Right renal pelvis (tissue), 4 donors: Measurements from ENCODE around the gene RGP1. TPM values are rescaled to one million over a fixed set of nuclear protein-coding genes. Genes with fewer than 3 reads are reported as not detected.

Experiments
- DNase-seq, 4 donors: peaks; one replicate each; pipeline ENCODE4 v3.0.0-alpha.2; 2013; ENCODE audit warnings: low read depth in 4 of 4, low spot score in 3 of 4, missing footprints in 1 of 4
- polyA plus RNA-seq, 4 donors: library from polyadenylated mRNA; unstranded; fragments of 120-200 nt; gene quantifications; one replicate each; pipeline ENCODE4 v1.2.1, GENCODE V29; 2013; ENCODE audit not compliant: insufficient read length in 4 of 4

The RGP1 gene
- 10 to 100 TPM; 28.2 to 30.4 (median 28.7) TPM for polyA plus RNA-seq

- DNase-seq: no peak
Observed at GRCh38 chr9:35748858-35749514, at the start of gene RGP1, which contains the start of gene GBA2. TSS of gene RGP1 (plus strand) at chr9:35749287. CDS start at chr9:35749756, 469 bp downstream. TSS of gene GBA2 (minus strand) at chr9:35749228. CDS start at chr9:35748704, 524 bp downstream.

- no peak for DNase-seq
Observed at GRCh38 chr9:35700031-35700430, 49.1 kb upstream of the RGP1 start.

DNA sequence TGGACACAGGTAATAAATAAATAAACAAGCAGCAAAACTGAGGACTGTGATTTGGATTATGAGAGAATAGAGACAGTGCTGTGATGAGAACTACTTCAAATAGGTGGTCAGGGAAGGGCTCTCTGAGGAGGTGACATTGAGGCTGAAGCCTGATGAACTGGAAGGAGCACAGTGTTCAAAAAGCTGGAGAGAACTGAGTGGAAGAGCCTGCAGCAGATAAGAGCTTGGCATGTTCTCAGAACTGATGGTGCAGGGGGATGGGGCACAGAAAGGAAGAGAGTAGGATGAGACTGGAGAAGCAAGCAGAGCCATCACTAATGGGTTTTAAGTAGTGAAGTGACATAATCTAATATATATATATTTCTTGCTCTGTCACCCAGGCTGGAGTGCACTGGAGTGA lies 48.1 kb upstream of the RGP1 start:
- DNase-seq: no peak

- no peak for DNase-seq
Observed at GRCh38 chr9:35702696-35703095, 46.4 kb upstream of the RGP1 start.

GRCh38 chr9:35703906-35704672 lies 45.0 kb upstream of the RGP1 start:
- no peak for DNase-seq

GRCh38 chr9:35705372-35705771 lies 43.7 kb upstream of the RGP1 start:
- DNase-seq: no peak

- DNase-seq: no peak
Observed at GRCh38 chr9:35705836-35706430, 43.2 kb upstream of the RGP1 start.

- no peak for DNase-seq
Observed at GRCh38 chr9:35706951-35707350, 42.1 kb upstream of the RGP1 start.

DNA sequence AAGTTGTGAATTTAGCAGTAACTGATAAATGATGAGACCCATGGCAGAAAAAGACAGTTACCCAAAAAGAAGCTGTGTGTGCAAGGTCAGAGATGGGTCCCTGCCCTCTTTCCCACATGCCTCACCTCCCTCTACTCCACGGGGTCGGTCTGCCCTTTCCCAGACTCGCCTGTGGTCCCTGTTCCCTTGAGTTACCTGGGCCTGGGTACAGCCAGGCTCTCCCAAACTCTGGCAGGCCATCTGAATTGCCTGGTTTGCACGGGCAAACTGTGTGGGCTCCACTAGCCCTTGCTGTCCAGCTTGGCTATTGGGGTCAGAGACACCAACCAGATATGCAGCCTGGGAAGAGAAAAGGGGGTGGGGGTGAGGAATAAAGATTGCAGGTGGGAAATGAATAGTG lies 40.9 kb upstream of the RGP1 start:
- no peak for DNase-seq

- no peak for DNase-seq
Observed at GRCh38 chr9:35710818-35711500, 38.1 kb upstream of the RGP1 start.

DNA sequence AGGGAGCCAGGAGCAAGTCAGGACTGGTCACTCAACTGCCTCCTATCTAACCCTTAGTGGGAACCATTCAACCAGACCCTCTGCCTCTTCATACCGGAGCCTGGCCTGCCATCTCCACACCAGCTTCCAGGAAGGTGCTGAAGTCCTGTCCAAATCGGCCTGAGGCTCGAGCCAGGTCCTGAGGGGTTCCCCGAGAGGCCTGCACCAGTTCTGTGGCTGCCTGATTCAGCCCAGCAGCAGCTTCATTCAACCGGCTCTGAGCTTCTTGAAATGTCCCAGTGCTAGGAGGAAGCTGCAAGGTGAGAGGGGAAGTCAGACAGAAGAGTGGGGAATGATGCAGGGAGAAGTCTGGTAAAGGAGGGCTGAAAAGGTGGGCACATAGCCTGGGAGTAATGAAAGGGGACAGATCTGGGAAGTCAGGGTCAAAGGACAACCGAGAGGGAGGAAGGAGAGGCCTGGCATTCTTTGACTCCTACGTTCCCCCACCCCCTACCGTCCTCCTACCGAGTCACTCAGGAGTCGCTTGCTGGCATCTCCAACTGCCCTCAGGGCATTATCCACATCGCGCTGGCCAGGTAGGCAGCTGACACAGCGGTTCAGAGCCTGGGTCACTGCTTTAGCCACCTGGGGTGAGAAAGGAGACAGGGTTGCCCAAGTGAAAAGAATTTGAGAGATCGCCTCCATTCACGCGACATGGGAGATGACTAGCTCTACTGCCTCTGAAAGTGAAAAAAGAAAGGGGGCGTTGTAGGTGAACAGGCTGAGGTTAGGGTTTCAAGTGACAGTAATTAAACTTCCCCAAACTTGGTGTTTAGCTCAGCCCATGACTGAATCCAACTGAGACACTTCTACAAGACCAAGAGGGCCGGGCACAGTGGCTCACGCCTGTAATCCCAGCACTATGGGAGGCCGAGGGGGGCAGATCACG lies 37.3 kb upstream of the RGP1 start:
- no peak for DNase-seq

DNA sequence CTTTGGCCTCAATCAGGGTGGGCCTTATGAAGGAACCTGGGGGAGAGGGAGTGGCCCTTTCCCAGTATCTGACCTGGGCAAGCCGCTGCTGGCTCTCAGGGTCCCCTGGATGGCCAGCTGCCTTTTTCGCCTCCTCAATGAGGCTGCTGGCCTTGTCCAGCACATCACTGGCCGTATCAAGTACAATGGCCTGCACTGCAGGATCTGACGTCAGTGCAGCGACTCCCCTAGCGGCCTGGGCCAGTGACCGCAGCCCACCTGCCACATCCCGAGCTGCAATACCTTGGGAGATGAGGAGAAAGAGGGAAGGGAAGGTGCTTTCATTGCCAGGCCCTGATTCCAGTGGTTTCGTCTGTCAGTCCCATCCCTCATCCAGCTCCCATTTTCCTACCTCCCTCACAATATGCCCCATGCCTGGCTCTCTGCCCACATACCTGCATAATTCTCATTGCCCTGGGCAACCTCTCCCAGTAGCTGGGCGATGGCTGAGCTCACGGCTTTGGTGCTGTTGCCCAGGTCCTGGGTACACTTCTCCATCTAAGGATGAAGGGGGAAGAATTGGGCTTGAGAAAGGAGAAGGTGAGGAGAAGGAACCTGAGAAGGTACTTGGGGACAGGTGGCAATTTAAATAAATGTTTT lies 36.2 kb upstream of the RGP1 start:
- DNase-seq: no peak

GRCh38 chr9:35713578-35713977 lies 35.5 kb upstream of the RGP1 start:
- no peak for DNase-seq

DNA sequence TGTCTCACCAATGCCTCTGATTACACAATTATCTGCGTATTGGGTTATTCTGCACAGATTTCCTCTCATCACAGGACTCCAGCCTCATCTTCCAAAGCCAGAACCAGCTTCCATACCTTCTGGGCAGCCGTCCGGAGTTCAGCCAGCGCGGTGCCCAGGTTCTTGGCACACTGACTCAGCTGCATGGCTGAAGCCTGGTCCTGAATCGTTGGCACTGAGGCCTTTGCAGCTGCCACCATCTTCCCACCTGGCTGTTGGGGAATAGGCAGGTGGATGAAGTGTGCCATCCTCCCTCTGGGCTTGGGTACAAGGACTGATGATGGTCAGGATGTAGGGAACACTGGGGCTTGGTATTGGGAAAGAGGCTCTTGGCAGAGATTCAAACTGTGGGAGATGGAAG lies 35.0 kb upstream of the RGP1 start:
- no peak for DNase-seq

DNA sequence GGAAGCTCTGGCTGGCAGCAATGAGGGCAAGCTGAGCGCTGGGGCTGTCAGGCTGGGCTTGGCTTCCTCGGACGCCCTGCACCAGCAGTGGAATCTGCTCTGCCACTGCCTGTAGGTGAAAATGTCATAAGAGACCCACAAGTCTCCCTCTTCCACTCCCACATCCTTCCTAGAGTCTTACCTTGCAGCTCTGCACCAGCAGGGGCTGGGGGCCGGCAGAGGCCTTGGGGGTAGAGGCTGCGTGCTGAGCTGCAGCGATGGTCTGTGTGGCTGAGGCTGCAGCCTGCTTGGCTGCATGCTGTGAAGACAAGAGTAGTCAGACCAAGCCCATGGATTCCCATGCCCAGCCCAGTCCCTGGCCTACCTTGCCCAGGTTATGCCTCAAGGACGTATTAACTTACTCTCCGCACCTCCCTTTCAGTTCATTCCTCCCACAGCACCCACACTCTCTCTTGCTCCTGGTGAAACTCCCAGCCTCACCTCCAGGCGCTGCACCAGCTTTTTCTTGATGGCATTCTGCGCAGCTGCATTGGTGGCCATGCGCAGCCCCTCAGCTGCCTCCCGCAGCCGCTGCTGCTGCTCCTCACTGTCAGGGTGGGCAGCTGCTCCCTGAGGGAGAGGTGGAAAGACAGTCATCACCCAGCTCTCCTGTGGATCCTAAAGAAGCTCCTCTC lies 34.4 kb upstream of the RGP1 start:
- DNase-seq: no peak

DNA sequence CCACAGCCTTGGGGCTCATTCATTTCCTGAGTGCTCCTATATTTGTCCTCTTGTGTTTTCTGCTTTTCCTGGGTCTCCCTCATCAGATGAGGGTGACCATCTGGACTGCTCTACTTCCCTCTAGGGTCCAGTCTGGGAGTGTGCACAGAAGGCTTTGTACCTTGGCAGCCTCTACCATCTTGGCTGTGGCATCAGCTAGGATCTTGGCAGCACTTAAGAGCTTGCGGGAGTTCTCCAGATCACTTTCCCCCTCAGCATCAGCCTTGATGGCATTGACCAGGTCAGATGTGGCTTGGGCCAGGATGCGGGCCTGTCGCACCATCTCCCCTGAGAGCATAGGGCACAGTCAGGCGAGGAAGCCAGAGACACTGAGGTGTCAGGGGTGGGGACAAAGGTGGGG lies 32.9 kb upstream of the RGP1 start:
- no peak for DNase-seq

- no peak for DNase-seq
Observed at GRCh38 chr9:35717132-35717870, 31.8 kb upstream of the RGP1 start.
